Measurements from ENCODE around the gene SMYD3.

- no peak for TF ChIP-seq CTCF (IDR thresholded peaks at IDR 0.05)
- no peak for TF ChIP-seq POLR2A (IDR thresholded peaks at IDR 0.05)
- TF ChIP-seq EP300 (IDR thresholded peaks at IDR 0.05) = no peak
Observed at GRCh38 chr1:246039584-246039983, 467.5 kb downstream of the SMYD3 start.
